Activated CD8-positive, alpha-beta T cell treated with anti-CD3 and anti-CD28 coated beads, Interleukin-2, amount 10 ng/mL, durations not matched to agents 7 days and 5 days (primary cell): ENCODE measurements around the gene GOLGA1. TPM values are rescaled to one million over a fixed set of nuclear protein-coding genes. Genes with fewer than 3 reads are reported as not detected.

Experiments
- ATAC-seq: fragments of 150-1000 bp; cut with Tn5 transposase; one replicate; pipeline ENCODE4 v1.10.0; 2021; ENCODE audit warnings: moderate library complexity
- CTCF ChIA-PET: fragments of 350-600 bp; sonication (Branson Sonifier 250); formaldehyde crosslinking; loops from one replicate; lab custom pipeline; 2021; ENCODE audit warnings: antibody characterized with exemption; lab: Charles Lee
- POLR2A ChIA-PET: fragments of 350-600 bp; sonication (Branson Sonifier 250); formaldehyde crosslinking; loops from one replicate; lab custom pipeline; 2021; ENCODE audit warnings: antibody characterized with exemption; lab: Charles Lee
- DNase-seq: peaks from one replicate; pipeline ENCODE4 v3.0.0-alpha.2; 2020
- H3K27ac Mint-ChIP-seq: one replicate; pipeline ENCODE4 v1.8.0; 2021; ENCODE audit warnings: mild to moderate bottlenecking, mixed read lengths
- H3K27me3 Mint-ChIP-seq: one replicate; pipeline ENCODE4 v1.8.0; 2021; ENCODE audit warnings: low read depth, mixed read lengths
- H3K36me3 Mint-ChIP-seq: one replicate; pipeline ENCODE4 v1.8.0; 2021; ENCODE audit warnings: low read depth, mixed read lengths
- H3K4me1 Mint-ChIP-seq: one replicate; pipeline ENCODE4 v1.8.0; 2021; ENCODE audit warnings: low read depth, mixed read lengths
- H3K4me3 Mint-ChIP-seq: one replicate; pipeline ENCODE4 v1.8.0; 2021; ENCODE audit warnings: mild to moderate bottlenecking, mixed read lengths
- H3K9me3 Mint-ChIP-seq: one replicate; pipeline ENCODE4 v1.8.0; 2022; ENCODE audit warnings: mixed read lengths; ENCODE audit not compliant: insufficient read depth
- total RNA-seq, 2 experiments: library from RNA; stranded (reverse); gene quantifications; one replicate each; pipeline ENCODE4 v1.2.3, GENCODE V29; 2021

GOLGA1 gene
- total RNA-seq, 2 experiments from 2014 or later, result 14.0 to 16.2 TPM

DNA sequence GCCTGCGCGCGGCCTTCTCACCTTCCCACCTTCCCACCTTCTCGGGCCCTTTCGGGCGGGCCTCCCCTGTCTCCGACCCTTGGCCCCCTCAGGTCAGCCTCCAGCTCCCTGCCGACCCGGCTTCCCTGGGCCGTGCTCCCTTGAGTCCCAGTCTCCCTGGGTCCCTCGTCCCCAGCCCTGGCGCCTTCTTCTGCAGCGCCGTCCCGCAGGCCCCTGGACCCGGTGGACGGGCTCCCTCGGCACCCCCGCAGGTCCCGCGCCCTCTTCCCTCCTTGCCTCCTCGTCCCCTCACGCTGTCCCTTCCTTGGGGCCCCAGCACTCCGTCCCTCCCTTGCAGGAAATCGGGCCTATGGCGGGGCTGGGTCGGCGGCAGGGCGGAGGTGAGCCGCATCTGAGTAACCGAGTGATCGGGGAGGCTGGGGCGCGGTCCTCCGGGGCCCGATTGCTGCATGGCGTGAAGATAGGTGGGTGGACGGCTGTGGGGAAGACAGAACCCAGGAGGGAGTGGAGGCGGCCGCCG lies 71.4 kb downstream of the GOLGA1 start:
- peaks cover 44% of the 10 kb centered on the region for H3K36me3 Mint-ChIP-seq
- H3K4me1 Mint-ChIP-seq, result peaks cover 52% of the 10 kb centered on the region
- ATAC-seq, result peak; percentile 14

DNA sequence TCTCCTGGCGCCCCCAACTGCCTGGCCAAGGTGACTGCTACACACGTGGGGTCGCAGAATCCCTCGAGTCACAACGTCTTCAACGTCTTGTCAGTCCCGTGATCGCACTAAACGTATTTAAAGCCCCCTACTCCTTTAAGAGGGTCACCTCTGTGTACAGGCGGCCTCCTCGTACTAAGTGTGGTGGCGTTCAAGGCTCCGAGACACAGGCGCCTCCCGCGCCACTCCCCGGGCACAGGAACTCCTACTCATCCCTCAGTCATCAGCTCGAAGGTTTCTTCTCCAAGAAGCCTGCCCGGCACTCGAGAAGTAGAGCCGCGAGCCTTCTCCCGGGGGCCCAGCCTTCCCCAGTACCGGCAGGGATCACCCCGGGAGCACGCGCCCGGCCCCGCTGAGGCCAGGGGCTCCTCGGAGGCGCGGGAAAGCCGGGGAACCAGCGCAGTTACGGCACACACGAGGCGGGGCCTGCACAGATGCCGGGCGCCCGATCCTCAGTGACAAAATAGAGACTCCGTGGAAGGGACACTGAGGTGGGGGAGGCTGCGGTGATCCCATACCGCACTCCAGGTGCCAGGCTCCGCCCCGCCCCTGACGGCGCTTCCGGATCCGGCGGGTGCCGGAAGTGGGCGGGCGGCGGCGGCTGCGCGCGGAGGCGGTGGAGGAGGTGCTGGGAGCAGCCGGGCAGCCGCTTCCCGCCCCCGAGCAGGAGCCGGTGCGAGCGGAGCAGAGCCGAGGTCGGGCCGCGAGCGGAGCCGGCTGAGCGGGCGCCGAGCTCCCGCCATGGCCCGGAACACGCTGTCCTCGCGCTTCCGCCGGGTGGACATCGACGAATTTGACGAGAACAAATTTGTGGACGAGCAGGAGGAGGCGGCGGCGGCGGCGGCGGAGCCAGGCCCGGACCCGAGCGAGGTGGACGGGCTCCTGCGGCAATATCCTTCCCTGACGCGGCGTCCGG lies 72.1 kb downstream of the GOLGA1 start:
- ChIA-PET CTCF (interaction anchor here (0.6 to 0.9 kb wide), 3 partner anchors 8 to 24 kb away, joined by 3 to 4 read pairs (median 3); partner anchors contain the start of gene WDR38), POLR2A (interaction anchor here (0.6 to 3.3 kb wide), 9 partner anchors 7 to 373 kb away, joined by 3 to 47 read pairs (median 5); partner anchors contain the start of genes ARPC5L, GOLGA1, HSPA5 and RPL35)
- H3K4me3 Mint-ChIP-seq, result peak overlapping the region; percentile 89
- H3K27ac Mint-ChIP-seq, result peak overlapping the region; percentile 99
- no peaks in the 10 kb centered on the region for H3K27me3 Mint-ChIP-seq
- H3K36me3 Mint-ChIP-seq, result peaks cover 42% of the 10 kb centered on the region
- ATAC-seq, result peak; percentile 83
- no peaks in the 10 kb centered on the region for H3K9me3 Mint-ChIP-seq
- peaks cover 51% of the 10 kb centered on the region for H3K4me1 Mint-ChIP-seq
- peak; percentile 93 for DNase-seq

More for the DNA sequence above, 71.4 kb downstream of the GOLGA1 start:
- H3K4me3 Mint-ChIP-seq, result peak overlapping the region; percentile 89
- no peaks in the 10 kb centered on the region for H3K27me3 Mint-ChIP-seq
- peak; percentile 43 for DNase-seq
- peak overlapping the region; percentile 99 for H3K27ac Mint-ChIP-seq
- ChIA-PET CTCF (interaction anchor here (0.9 to 2.3 kb wide), 3 partner anchors 8 to 16 kb away, joined by 4 to 13 read pairs (median 5); partner anchors contain the start of genes ARPC5L, RPL35 and WDR38), POLR2A (interaction anchor here (0.6 to 3.3 kb wide), 16 partner anchors 8 to 375 kb away, joined by 3 to 47 read pairs (median 5); partner anchors contain the start of genes ARPC5L, GOLGA1, HSPA5 and RPL35)
- no peaks in the 10 kb centered on the region for H3K9me3 Mint-ChIP-seq

- Mint-ChIP-seq H3K27ac (no peak overlapping the region), H3K4me1 (peaks cover 43% of the 10 kb centered on the region), H3K9me3 (no peaks in the 10 kb centered on the region), H3K27me3 (no peaks in the 10 kb centered on the region), H3K36me3 (peaks cover 32% of the 10 kb centered on the region), H3K4me3 (peak overlapping the region; percentile 54)
- no peak for DNase-seq
- CTCF ChIA-PET, result interaction anchor here (1.6 to 3.4 kb wide), 3 partner anchors 11 to 262 kb away, joined by 4 to 33 read pairs (median 31); partner anchors contain the start of genes NR6A1 and WDR38
- ATAC-seq, result no peak
- POLR2A ChIA-PET, result interaction anchor here (0.6 to 3.9 kb wide), 4 partner anchors 7 to 375 kb away, joined by 4 to 47 read pairs (median 10); no protein-coding TSS in a partner anchor
Observed at GRCh38 chr9:124863371-124863871, 77.5 kb downstream of the GOLGA1 start.

- no peaks in the 10 kb centered on the region for H3K27me3 Mint-ChIP-seq
- peak; percentile 96 for DNase-seq
- H3K36me3 Mint-ChIP-seq, result peaks cover 49% of the 10 kb centered on the region
- H3K4me3 Mint-ChIP-seq, result peak within 1 kb of the TSS; percentile 97
- peak within 1 kb of the TSS; percentile 98 for H3K27ac Mint-ChIP-seq
- POLR2A ChIA-PET, result interaction anchor here (0.6 to 3.9 kb wide), 26 partner anchors 8 to 619 kb away, joined by 3 to 47 read pairs (median 5); partner anchors contain the start of genes GAPVD1, GOLGA1, HSPA5 and WDR38
- no peaks in the 10 kb centered on the region for H3K9me3 Mint-ChIP-seq
- CTCF ChIA-PET, result interaction anchor here (1.0 to 3.4 kb wide), 7 partner anchors 9 to 282 kb away, joined by 3 to 33 read pairs (median 12); partner anchors contain the start of genes NR6A1 and WDR38
- H3K4me1 Mint-ChIP-seq, result peaks cover 34% of the 10 kb centered on the region
- ATAC-seq, result peak; percentile 95
Observed at GRCh38 chr9:124861342-124862229, 79.3 kb downstream of the GOLGA1 start, which contains the start of the genes ARPC5L and RPL35. ARPC5L (plus strand) TSS chr9:124862130; CDS start chr9:124869291, 7,161 bp downstream. RPL35 (minus strand) TSS chr9:124861957; CDS start chr9:124861912, 45 bp downstream.

DNA sequence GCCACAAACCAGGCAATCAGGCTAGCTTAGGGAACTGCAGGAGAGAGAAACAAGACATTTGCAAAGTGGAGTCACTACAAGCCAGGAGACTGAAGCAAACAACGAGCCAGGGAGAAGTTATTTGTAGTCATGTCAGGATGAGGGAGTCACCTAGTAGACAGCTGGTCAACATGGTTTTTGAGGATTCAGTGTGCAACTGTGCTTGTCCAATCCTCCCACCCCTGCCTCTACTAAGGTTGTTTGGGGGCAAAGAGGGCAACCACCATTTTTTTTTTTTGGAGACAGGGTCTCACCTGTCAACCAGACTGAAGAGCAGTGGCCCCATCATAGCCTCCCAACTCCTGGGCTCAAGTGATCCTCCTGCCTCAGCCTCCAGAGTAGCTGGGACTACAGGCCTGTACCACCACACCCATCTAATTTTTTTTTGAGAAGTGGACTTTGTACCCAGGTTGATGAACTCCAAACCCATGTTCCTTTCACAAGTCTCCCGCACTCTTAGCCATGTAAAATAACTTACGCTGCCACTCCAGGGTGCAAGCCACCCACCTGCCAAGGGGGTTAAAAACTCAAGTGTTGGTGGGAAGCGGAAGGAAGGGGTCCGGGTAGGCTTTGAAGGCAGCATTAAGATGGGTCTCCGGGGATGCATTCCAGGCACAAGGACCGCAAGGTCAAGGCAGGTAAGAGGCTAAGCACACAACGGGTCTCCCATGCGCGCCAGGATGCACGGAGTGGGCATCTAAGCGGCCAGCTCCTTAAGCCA lies 80.1 kb downstream of the GOLGA1 start:
- Mint-ChIP-seq H3K27me3 (no peaks in the 10 kb centered on the region), H3K27ac (peak overlapping the region; percentile 98), H3K9me3 (no peaks in the 10 kb centered on the region), H3K4me3 (peak overlapping the region; percentile 97), H3K4me1 (peaks cover 34% of the 10 kb centered on the region), H3K36me3 (peaks cover 49% of the 10 kb centered on the region)
- POLR2A ChIA-PET, result interaction anchor here (0.6 to 3.9 kb wide), 21 partner anchors 9 to 618 kb away, joined by 3 to 47 read pairs (median 5); partner anchors contain the start of genes GOLGA1 and HSPA5
- CTCF ChIA-PET, result interaction anchor here (0.6 to 3.4 kb wide), 8 partner anchors 8 to 402 kb away, joined by 3 to 33 read pairs (median 10); partner anchors contain the start of genes NR6A1 and WDR38
- DNase-seq (no peak), ATAC-seq (no peak)

GRCh38 chr9:124859803-124860581 lies 80.9 kb downstream of the GOLGA1 start:
- POLR2A ChIA-PET, result interaction anchor here (1.0 to 3.9 kb wide), 4 partner anchors 10 to 517 kb away, joined by 3 to 47 read pairs (median 8); no protein-coding TSS in a partner anchor
- Mint-ChIP-seq H3K36me3 (peaks cover 49% of the 10 kb centered on the region), H3K27me3 (no peaks in the 10 kb centered on the region), H3K27ac (peak overlapping the region; percentile 98), H3K4me3 (peak overlapping the region; percentile 97), H3K9me3 (no peaks in the 10 kb centered on the region), H3K4me1 (peaks cover 34% of the 10 kb centered on the region)
- DNase-seq (no peak), ATAC-seq (no peak)
- CTCF ChIA-PET, result interaction anchor here (0.6 to 3.4 kb wide), 7 partner anchors 7 to 402 kb away, joined by 3 to 33 read pairs (median 7); partner anchors contain the start of genes NR6A1 and WDR38

GRCh38 chr9:124858330-124859046 lies 82.4 kb downstream of the GOLGA1 start:
- POLR2A ChIA-PET, result interaction anchor here (0.9 to 1.2 kb wide), 3 partner anchors 12 to 30 kb away, joined by 3 read pairs; no protein-coding TSS in a partner anchor
- DNase-seq (no peak), ATAC-seq (no peak)
- Mint-ChIP-seq H3K4me1 (peaks cover 30% of the 10 kb centered on the region), H3K9me3 (no peaks in the 10 kb centered on the region), H3K27me3 (no peaks in the 10 kb centered on the region), H3K27ac (no peak overlapping the region), H3K4me3 (no peak overlapping the region), H3K36me3 (peaks cover 48% of the 10 kb centered on the region)
- CTCF ChIA-PET, result interaction anchor here (1.0 kb wide), 1 partner anchor 87 kb away, joined by 3 read pairs; the partner anchor contains the start of gene NR6A1

- no peak for ATAC-seq
- DNase-seq, result no peak
- ChIA-PET CTCF (interaction anchor here (1.0 to 10.0 kb wide), 2 partner anchors 83 to 86 kb away, joined by 3 to 316 read pairs; partner anchors contain the start of genes NR6A1 and OLFML2A), POLR2A (interaction anchor here (0.7 to 0.9 kb wide), 2 partner anchors 12 to 39 kb away, joined by 3 read pairs; no protein-coding TSS in a partner anchor)
- Mint-ChIP-seq H3K4me3 (no peak overlapping the region), H3K9me3 (no peaks in the 10 kb centered on the region), H3K27me3 (no peaks in the 10 kb centered on the region), H3K27ac (no peak overlapping the region), H3K36me3 (peaks cover 48% of the 10 kb centered on the region), H3K4me1 (peaks cover 31% of the 10 kb centered on the region)
Observed at GRCh38 chr9:124857533-124858162, 83.2 kb downstream of the GOLGA1 start.
